CD4-positive, alpha-beta T cell treated with Interferon alpha-2 for 1 hour (primary cell): ENCODE data around the gene SAAL1.
"Not testable (repeated sequence)": the region's sequence is repeated elsewhere in the genome, so short reads cannot be mapped to it uniquely, and the experiment has no call there.

Source experiments
- DNase-seq, 2 donors: peaks; one replicate each; pipeline ENCODE4 v3.0.0-alpha.2; 2020 to 2022

The SAAL1 gene, protein sequence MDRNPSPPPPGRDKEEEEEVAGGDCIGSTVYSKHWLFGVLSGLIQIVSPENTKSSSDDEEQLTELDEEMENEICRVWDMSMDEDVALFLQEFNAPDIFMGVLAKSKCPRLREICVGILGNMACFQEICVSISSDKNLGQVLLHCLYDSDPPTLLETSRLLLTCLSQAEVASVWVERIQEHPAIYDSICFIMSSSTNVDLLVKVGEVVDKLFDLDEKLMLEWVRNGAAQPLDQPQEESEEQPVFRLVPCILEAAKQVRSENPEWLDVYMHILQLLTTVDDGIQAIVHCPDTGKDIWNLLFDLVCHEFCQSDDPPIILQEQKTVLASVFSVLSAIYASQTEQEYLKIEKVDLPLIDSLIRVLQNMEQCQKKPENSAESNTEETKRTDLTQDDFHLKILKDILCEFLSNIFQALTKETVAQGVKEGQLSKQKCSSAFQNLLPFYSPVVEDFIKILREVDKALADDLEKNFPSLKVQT

DNA sequence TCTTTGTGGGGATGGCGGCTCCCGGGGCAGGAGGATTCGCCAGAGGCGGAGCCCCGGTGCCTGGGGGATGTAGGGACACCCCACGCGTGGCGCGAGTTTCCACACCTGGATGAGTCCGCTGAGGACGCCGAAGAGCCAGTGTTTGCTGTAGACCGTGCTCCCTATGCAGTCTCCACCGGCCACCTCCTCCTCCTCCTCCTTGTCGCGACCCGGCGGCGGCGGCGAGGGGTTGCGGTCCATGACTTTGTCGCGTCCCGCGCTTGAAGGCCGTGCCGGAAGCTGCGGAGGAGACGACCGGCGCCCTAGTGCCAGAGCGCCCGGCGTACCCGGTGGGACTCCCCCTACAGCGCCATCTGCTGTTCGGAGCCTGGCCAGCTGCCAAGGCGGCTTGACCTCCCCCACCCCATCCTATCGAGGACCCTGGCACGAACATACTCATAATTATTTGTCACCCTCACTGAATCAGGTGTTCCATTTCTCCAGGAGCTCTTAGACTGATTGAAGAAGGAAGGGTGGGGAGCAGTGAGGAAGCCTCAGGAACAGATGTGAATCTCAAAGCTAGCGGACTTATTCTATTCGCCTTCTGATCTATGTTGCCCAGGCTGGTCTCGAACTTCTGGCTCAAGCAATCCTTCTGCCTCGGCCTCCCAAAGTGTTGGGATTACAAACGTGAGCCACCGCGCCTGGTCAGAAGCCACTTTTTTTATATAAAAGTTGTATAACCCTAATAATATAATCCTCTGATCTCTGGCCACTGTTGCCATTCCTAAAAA, at the start of gene SAAL1:
SAAL1 (minus strand) TSS at position 281 of the 773 bp plus-strand sequence; CDS start at position 240, 41 bp downstream.
- peak; percentile 83 to 89 for DNase-seq

DNA sequence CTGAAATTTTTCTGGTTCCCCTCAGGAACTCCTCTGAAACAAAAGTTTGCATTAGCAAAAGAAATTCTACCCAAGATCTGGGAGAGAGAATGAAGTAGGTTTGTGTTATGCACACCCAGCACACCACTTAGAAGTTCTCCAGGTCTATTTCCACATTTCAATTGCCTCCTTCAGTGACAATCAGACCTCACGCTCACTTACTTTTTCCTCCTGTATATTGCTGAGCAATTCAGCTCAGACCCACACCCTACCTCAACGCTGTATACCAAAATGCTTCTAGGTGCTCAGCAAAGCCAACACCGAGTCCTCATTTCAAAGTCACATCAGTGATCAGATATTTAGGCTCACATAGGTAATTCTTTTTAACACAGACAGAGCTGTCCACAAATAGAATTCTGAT, 45.7 kb upstream of the SAAL1 start:
- DNase-seq: no peak

GRCh38 chr11:18145837-18146236, 40.0 kb upstream of the SAAL1 start:
- DNase-seq: no peak

DNA sequence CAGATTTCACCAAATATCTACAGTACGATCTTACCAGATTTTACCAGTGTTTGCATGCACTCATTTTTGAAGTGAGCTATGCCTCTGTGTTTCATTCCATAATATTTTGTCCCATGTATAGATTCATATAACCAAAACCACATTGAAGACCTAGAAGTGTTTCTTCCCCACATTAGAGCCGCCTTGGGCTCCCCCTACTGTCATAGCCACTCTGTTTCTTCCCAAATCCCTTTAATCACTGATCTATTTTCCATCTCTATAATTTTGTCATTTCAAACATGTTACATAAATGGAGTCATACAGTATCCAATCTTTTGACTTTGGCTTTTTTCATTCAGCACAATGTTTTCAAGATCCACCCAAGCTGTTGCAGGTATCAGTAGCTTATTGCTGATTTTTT, 39.1 kb upstream of the SAAL1 start:
- no peak for DNase-seq

- DNase-seq: no peak
These were observed 38.4 kb upstream of the SAAL1 start for GRCh38 chr11:18144243-18144642.

GRCh38 chr11:18140145-18140544, 34.3 kb upstream of the SAAL1 start:
- DNase-seq: no peak

GRCh38 chr11:18137186-18137800, 31.4 kb upstream of the SAAL1 start:
- no peak for DNase-seq

GRCh38 chr11:18135308-18135707, 29.4 kb upstream of the SAAL1 start:
- no peak for DNase-seq

- DNase-seq: no peak
These were observed 26.5 kb upstream of the SAAL1 start, which contains the start of gene MRGPRX3 for GRCh38 chr11:18132341-18132740. Gene MRGPRX3, plus strand, starts transcription at chr11:18132571. Its CDS starts 4,632 bp downstream, at chr11:18137203.

GRCh38 chr11:18131115-18131514, 25.2 kb upstream of the SAAL1 start:
- not testable (repeated sequence) for DNase-seq

GRCh38 chr11:18121331-18121828, 15.5 kb upstream of the SAAL1 start:
- not testable (repeated sequence) for DNase-seq

GRCh38 chr11:18115360-18116127, 9.7 kb upstream of the SAAL1 start:
- DNase-seq: peak; percentile 55 to 75

DNA sequence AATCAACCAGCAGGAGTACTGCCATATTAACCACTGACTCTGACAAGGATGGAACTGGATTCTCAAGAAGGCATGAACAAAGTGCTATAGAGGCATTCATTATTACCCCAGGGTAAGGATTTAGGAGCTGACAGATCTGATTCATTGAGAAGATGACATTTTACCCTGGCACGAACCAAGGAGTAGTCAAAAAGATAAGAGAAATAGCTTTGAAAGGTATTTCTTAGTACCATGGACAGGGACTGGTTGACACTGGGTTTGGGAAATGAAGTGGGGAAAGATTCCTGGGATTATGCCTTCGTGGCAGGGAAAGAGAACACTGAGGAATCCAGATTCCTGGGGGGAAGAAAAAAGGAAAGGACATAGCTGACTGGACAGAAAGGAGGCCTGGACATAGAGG, 5.1 kb upstream of the SAAL1 start:
- no peak for DNase-seq

- no peak for DNase-seq
These were observed 2.4 kb upstream of the SAAL1 start for GRCh38 chr11:18108254-18108653.

- DNase-seq: no peak
These were observed 806 bp upstream of the SAAL1 start for GRCh38 chr11:18106688-18107087.

- no peak for DNase-seq
These were observed 638 bp downstream of the SAAL1 start for GRCh38 chr11:18105086-18105801.

GRCh38 chr11:18100926-18101656, 4.8 kb downstream of the SAAL1 start:
- DNase-seq: no peak

DNA sequence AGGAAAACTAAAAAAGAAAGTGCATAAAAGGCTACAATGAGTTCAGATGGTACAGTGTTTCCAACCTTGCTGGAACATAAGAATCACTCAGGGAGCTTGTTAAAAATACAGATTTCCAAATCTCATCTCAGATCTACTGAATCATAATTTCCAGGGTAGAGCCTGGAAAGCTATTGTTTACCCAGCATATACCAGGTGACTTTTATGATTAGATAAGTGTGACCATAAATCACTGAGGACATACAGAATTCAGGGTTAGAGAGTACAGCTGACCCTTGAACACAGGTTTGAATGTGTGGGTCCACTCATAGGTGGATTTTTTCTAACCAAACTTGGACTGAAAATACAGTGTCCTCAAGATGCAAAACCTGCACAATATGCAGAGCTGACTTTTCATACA, 11.9 kb downstream of the SAAL1 start:
- DNase-seq: no peak

DNA sequence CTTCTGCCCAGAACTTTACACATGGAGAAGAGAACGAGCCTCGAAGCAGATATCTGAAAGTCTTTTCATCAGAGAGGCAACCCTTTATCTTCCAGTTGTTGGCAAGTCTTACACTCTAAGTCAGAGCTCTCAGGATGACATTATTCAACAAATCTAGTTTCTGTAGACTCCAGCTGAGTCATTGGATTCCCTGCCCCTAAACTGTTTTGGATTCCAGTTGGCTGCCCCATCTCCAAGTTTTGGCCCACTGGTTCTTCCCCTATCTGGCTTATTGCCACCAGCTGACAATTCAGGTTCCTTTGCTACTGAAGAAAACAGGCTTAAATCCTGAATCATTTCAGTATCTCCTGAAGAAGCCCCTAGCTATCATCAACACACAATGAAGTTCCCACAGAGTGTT, 14.2 kb downstream of the SAAL1 start:
- DNase-seq: no peak

DNA sequence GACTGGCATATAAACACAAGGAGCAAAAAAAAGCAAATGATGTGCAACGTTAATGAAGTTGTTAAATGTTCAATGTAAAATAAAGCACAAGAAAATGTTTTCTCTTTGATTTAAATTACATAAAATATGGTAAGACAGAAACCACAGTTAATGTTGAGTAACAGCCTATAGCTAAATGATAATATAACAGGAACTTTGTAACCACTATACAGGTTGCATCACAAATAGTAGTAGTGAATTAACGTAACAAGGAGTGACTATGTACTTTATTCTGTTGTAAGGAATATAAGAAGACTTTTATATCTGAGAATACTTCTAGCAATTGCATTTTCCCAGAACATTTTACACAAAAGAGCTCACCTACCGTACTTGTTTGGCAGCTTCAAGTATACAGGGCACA, 16.9 kb downstream of the SAAL1 start:
- no peak for DNase-seq

DNA sequence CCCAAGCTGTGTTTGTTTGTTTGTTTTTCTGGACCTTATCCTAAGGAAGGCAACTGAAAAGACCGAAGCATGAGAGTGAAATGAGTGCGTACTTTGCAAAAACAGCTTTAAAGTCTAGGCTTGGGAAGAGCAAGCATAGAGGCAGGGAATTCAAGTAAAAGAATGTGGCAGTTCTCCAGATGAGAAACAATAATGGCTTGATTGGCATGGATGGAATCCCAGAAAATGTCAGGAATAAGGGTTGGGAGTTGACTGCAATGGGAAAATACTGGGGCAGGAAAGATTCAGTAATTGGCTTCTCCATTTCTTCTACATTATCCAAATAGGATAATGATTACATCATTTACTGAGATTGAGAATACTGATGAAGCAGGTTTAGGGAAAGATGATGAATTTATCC, 17.5 kb downstream of the SAAL1 start:
- no peak for DNase-seq
